Measurements from ENCODE around the gene COL1A2.
A peak's percentile ranks its signal among the peaks of the same experiment; 100 is the strongest.

GRCh38 chr7:94374721-94375566, 19.8 kb upstream of the COL1A2 start:
- TF ChIP-seq RAD21 (IDR thresholded peaks at IDR 0.05; ENCODE audit: low read length) (peak; percentile 24; the same call in 1 of the 2 replicates), BHLHE40 (IDR thresholded peaks at IDR 0.05; ENCODE audit: low read depth, low read length) (no peak), SMC3 (IDR thresholded peaks at IDR 0.05; ENCODE audit: low read depth, low read length) (no peak), POLR2A (IDR thresholded peaks at IDR 0.05; ENCODE audit: low read depth, low read length) (no peak; the same call in 1 of the 2 replicates), RCOR1 (IDR thresholded peaks at IDR 0.05; ENCODE audit: insufficient replicate concordance, low read length) (no peak), MXI1 (IDR thresholded peaks at IDR 0.05; ENCODE audit: borderline replicate concordance, low read depth, low read length) (no peak), CHD1 (IDR thresholded peaks at IDR 0.05; ENCODE audit: low read depth, low read length) (no peak), RFX5 (IDR thresholded peaks at IDR 0.05; ENCODE audit: low read depth, low read length) (no peak), CEBPB (IDR thresholded peaks at IDR 0.05; ENCODE audit: low read depth, low read length) (no peak)
- TF ChIP-seq, protein P1, sequence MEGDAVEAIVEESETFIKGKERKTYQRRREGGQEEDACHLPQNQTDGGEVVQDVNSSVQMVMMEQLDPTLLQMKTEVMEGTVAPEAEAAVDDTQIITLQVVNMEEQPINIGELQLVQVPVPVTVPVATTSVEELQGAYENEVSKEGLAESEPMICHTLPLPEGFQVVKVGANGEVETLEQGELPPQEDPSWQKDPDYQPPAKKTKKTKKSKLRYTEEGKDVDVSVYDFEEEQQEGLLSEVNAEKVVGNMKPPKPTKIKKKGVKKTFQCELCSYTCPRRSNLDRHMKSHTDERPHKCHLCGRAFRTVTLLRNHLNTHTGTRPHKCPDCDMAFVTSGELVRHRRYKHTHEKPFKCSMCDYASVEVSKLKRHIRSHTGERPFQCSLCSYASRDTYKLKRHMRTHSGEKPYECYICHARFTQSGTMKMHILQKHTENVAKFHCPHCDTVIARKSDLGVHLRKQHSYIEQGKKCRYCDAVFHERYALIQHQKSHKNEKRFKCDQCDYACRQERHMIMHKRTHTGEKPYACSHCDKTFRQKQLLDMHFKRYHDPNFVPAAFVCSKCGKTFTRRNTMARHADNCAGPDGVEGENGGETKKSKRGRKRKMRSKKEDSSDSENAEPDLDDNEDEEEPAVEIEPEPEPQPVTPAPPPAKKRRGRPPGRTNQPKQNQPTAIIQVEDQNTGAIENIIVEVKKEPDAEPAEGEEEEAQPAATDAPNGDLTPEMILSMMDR (conservative IDR thresholded peaks at IDR 0.05; ENCODE audit: low read depth, low read length), result no peak
